Esophagus muscularis mucosa (tissue), 4 donors: ENCODE results near the gene CDS2.

ENCODE experiments used
- EP300 ChIP-seq: sonication (generic); formaldehyde crosslinking; IDR thresholded peaks from one replicate; pipeline ENCODE4 v1.6.1; 2017; ENCODE audit warnings: antibody characterized with exemption
- POLR2A ChIP-seq: fragments of 450-650 bp; IDR thresholded peaks from one replicate; pipeline ENCODE4 v1.6.1; 2017; ENCODE audit warnings: antibody characterized with exemption, moderate library complexity, mild to moderate bottlenecking, low read depth
- POLR2AphosphoS5 ChIP-seq, 2 donors: sonication (generic); formaldehyde crosslinking; IDR thresholded peaks; one replicate each; pipeline ENCODE4 v1.6.1; 2017; ENCODE audit warnings: antibody characterized with exemption in 2 of 2
- TF ChIP-seq, protein P1 (sequence below), 3 experiments: fragments of 200-600 bp in 2 of 3; fragments of 450-650 bp in 1 of 3; sonication (generic) in 2 of 3; IDR thresholded peaks; one replicate each; pipeline ENCODE4 v1.5.1; 2017 to 2019; ENCODE audit warnings: antibody characterized with exemption in 3 of 3, mild to moderate bottlenecking in 2 of 3, moderate library complexity in 1 of 3

DNA sequence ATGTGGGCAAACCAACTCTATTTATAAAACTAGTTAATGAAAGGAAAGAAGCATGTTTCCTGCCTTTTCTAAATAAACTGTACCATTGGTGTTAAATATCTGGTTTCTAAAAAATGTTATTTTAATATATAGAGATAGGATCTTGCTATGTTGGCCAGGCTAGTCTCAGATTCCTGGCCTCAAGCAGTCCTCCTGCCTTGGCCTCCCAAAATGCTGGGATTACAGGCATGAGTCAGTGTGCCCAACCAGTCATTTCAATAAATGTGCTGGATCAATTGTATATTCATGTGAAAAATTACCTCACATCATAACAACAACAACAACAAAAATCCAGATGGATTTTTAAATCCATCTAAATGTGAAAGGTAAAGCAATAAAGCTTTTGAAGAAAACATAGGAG, 80.3 kb downstream of the CDS2 start:
- TF ChIP-seq, protein P1, sequence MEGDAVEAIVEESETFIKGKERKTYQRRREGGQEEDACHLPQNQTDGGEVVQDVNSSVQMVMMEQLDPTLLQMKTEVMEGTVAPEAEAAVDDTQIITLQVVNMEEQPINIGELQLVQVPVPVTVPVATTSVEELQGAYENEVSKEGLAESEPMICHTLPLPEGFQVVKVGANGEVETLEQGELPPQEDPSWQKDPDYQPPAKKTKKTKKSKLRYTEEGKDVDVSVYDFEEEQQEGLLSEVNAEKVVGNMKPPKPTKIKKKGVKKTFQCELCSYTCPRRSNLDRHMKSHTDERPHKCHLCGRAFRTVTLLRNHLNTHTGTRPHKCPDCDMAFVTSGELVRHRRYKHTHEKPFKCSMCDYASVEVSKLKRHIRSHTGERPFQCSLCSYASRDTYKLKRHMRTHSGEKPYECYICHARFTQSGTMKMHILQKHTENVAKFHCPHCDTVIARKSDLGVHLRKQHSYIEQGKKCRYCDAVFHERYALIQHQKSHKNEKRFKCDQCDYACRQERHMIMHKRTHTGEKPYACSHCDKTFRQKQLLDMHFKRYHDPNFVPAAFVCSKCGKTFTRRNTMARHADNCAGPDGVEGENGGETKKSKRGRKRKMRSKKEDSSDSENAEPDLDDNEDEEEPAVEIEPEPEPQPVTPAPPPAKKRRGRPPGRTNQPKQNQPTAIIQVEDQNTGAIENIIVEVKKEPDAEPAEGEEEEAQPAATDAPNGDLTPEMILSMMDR (IDR thresholded peaks at IDR 0.05), result no peak
- no peak for TF ChIP-seq EP300
- TF ChIP-seq POLR2AphosphoS5 (IDR thresholded peaks at IDR 0.05), result no peak
- no peak for TF ChIP-seq POLR2A
